HepG2 (cell line): ENCODE results near the gene PRKCI. TPM values are rescaled to one million over a fixed set of nuclear protein-coding genes. Genes with fewer than 3 reads are reported as not detected.

ENCODE experiments used
- EED ChIP-seq: sonication (generic); formaldehyde crosslinking; IDR thresholded peaks from 2 replicates; pipeline ENCODE4 v1.5.0; 2020; ENCODE audit warnings: mild to moderate bottlenecking, missing genetic modification reagents
- HOXD1 ChIP-seq: sonication (generic); formaldehyde crosslinking; IDR thresholded peaks from 2 replicates; pipeline ENCODE4 v1.5.0; 2020; ENCODE audit warnings: missing genetic modification reagents
- KAT8 ChIP-seq: IDR thresholded peaks from 2 replicates; pipeline ENCODE4 v1.6.1; 2016; ENCODE audit warnings: missing genetic modification reagents, missing compliant biosample characterization
- KDM2A ChIP-seq: sonication (generic); formaldehyde crosslinking; IDR thresholded peaks from 2 replicates; pipeline ENCODE4 v1.4.0; 2020; ENCODE audit warnings: low read depth, missing genetic modification reagents, borderline replicate concordance
- MLLT10 ChIP-seq: sonication (generic); formaldehyde crosslinking; IDR thresholded peaks from 2 replicates; pipeline ENCODE4 v1.4.0; 2020; ENCODE audit warnings: missing genetic modification reagents
- PHF8 ChIP-seq: sonication (generic); formaldehyde crosslinking; IDR thresholded peaks from 2 replicates; pipeline ENCODE4 v1.5.0; 2020; ENCODE audit warnings: missing genetic modification reagents
- TAF15 ChIP-seq: fragments of 200-400 bp; formaldehyde crosslinking; IDR thresholded peaks from one replicate; pipeline ENCODE4 v1.6.1; 2018; ENCODE audit warnings: mild to moderate bottlenecking, low read depth, low read length; ENCODE audit not compliant: poor library complexity, severe bottlenecking
- TBX3 ChIP-seq: fragments of 450-650 bp; IDR thresholded peaks from 2 replicates; pipeline ENCODE4 v1.6.1; 2017; ENCODE audit warnings: antibody characterized with exemption, mild to moderate bottlenecking, inconsistent platforms, borderline replicate concordance
- U2AF1 ChIP-seq: fragments of 200-400 bp; formaldehyde crosslinking; optimal IDR thresholded peaks from 2 replicates; pipeline ENCODE3; 2017; ENCODE audit warnings: mild to moderate bottlenecking, low read depth, low read length
- WIZ ChIP-seq: sonication (generic); formaldehyde crosslinking; IDR thresholded peaks from 2 replicates; pipeline ENCODE4 v1.5.1; 2020; ENCODE audit warnings: mild to moderate bottlenecking, missing genetic modification reagents
- ZNF264 ChIP-seq: sonication (generic); formaldehyde crosslinking; IDR thresholded peaks from 2 replicates; pipeline ENCODE4 v1.4.0; 2020; ENCODE audit warnings: missing genetic modification reagents
- ZNF382 ChIP-seq: sonication (generic); formaldehyde crosslinking; IDR thresholded peaks from 2 replicates; pipeline ENCODE4 v1.5.0; 2020; ENCODE audit warnings: missing genetic modification reagents, mild to moderate bottlenecking, borderline replicate concordance
- ZNF547 ChIP-seq: sonication (generic); formaldehyde crosslinking; IDR thresholded peaks from 2 replicates; pipeline ENCODE4 v1.5.1; 2020; ENCODE audit warnings: mild to moderate bottlenecking, missing genetic modification reagents
- ZNF556 ChIP-seq: sonication (generic); formaldehyde crosslinking; IDR thresholded peaks from 2 replicates; pipeline ENCODE4 v1.4.0; 2020; ENCODE audit warnings: mild to moderate bottlenecking, missing genetic modification reagents, borderline replicate concordance
- ZNF816 ChIP-seq: sonication (generic); formaldehyde crosslinking; IDR thresholded peaks from 2 replicates; pipeline ENCODE4 v1.8.0; 2022; ENCODE audit warnings: missing genetic modification reagents, mild to moderate bottlenecking, borderline replicate concordance
- polyA plus RNA-seq, 8 experiments: library from polyadenylated mRNA; depleted of rRNA in 3 of 8; stranded (reverse) in 7 of 8; unstranded in 1 of 8; fragments of >200 nt; fragmentation: Illumina TruSeq in 4 of 8; extraction: Trizol in 4 of 8; gene quantifications; 2 replicates each; pipeline versions ENCODE4 v1.2.1 to v1.2.3, GENCODE V29; 2011 to 2016; ENCODE audit warnings: low read depth in 4 of 8, missing spikeins in 1 of 8, mixed read lengths in 1 of 8; ENCODE audit not compliant: insufficient read depth in 1 of 8
- total RNA-seq, 5 experiments: library from RNA; depleted of rRNA; stranded (reverse); fragments of >200 nt; fragmentation: Illumina TruSeq; extraction: Trizol; gene quantifications; 2 replicates each; pipeline ENCODE4 v1.2.3, GENCODE V29; 2016; ENCODE audit warnings: low read depth in 1 of 5
- TF ChIP-seq, protein P1 (sequence below): sonication (generic); formaldehyde crosslinking; IDR thresholded peaks from 2 replicates; pipeline ENCODE4 v1.4.0; 2020; ENCODE audit warnings: missing genetic modification reagents
- TF ChIP-seq, protein P2 (sequence below): sonication (generic); formaldehyde crosslinking; IDR thresholded peaks from 2 replicates; pipeline ENCODE4 v1.4.0; 2020; ENCODE audit warnings: missing genetic modification reagents, mild to moderate bottlenecking, borderline replicate concordance
- TF ChIP-seq, protein P3 (sequence below): sonication (generic); formaldehyde crosslinking; IDR thresholded peaks from 2 replicates; pipeline ENCODE4 v1.5.0; 2020; ENCODE audit warnings: missing genetic modification reagents
- TF ChIP-seq, protein P4 (sequence below): IDR thresholded peaks from 2 replicates; pipeline ENCODE4 v1.6.1; 2016; ENCODE audit warnings: low read depth, borderline replicate concordance

Gene PRKCI
- total and polyA plus RNA-seq, 2 of the 13 experiments (the other 11 are each of a cell fraction or from before 2014, with no cell fraction given) = 17.2 to 30.4 TPM

- TF ChIP-seq, protein P1, sequence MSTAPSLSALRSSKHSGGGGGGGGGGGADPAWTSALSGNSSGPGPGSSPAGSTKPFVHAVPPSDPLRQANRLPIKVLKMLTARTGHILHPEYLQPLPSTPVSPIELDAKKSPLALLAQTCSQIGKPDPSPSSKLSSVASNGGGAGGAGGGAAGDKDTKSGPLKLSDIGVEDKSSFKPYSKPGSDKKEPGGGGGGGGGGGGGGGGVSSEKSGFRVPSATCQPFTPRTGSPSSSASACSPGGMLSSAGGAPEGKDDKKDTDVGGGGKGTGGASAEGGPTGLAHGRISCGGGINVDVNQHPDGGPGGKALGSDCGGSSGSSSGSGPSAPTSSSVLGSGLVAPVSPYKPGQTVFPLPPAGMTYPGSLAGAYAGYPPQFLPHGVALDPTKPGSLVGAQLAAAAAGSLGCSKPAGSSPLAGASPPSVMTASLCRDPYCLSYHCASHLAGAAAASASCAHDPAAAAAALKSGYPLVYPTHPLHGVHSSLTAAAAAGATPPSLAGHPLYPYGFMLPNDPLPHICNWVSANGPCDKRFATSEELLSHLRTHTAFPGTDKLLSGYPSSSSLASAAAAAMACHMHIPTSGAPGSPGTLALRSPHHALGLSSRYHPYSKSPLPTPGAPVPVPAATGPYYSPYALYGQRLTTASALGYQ (CRISPR knock-in tag) = no peak
- TF ChIP-seq MLLT10 (CRISPR knock-in tag) = no peak
- TF ChIP-seq, protein P2, sequence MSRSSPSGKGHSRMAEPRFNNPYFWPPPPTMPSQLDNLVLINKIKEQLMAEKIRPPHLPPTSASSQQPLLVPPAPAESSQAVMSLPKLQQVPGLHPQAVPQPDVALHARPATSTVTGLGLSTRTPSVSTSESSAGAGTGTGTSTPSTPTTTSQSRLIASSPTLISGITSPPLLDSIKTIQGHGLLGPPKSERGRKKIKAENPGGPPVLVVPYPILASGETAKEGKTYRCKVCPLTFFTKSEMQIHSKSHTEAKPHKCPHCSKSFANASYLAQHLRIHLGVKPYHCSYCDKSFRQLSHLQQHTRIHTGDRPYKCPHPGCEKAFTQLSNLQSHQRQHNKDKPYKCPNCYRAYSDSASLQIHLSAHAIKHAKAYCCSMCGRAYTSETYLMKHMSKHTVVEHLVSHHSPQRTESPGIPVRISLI (CRISPR knock-in tag) = no peak; the same call in 1 of the 2 replicates
- TF ChIP-seq WIZ = peak; percentile 61; the same call in 1 of the 2 replicates
- TF ChIP-seq ZNF382 (CRISPR knock-in tag) = no peak
- peak; percentile 77; the same call in 1 of the 2 replicates for TF ChIP-seq EED
- peak; percentile 59 for TF ChIP-seq KAT8
- peak; percentile 69; the same call in 1 of the 2 replicates for TF ChIP-seq ZNF547 (CRISPR knock-in tag)
- peak; percentile 6 for TF ChIP-seq U2AF1
- peak; percentile 65; the same call in 1 of the 2 replicates for TF ChIP-seq ZNF556 (CRISPR knock-in tag)
- peak; percentile 71 for TF ChIP-seq KDM2A (CRISPR knock-in tag)
- 0 out of 2 replicates have a peak, but pooled peaks have one; percentile 53 for TF ChIP-seq HOXD1 (CRISPR knock-in tag)
- 0 out of 2 replicates have a peak, but pooled peaks have one; percentile 39 for TF ChIP-seq ZNF264 (CRISPR knock-in tag)
- TF ChIP-seq TBX3 = peak; percentile 9; the same call in 1 of the 2 replicates
- TF ChIP-seq, protein P3, sequence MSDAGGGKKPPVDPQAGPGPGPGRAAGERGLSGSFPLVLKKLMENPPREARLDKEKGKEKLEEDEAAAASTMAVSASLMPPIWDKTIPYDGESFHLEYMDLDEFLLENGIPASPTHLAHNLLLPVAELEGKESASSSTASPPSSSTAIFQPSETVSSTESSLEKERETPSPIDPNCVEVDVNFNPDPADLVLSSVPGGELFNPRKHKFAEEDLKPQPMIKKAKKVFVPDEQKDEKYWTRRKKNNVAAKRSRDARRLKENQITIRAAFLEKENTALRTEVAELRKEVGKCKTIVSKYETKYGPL (CRISPR knock-in tag) = 0 out of 2 replicates have a peak, but pooled peaks have one; percentile 15
- peak; percentile 84 for TF ChIP-seq PHF8 (CRISPR knock-in tag)
- TF ChIP-seq TAF15 = peak; percentile 78
- TF ChIP-seq ZNF816 = peak; percentile 8; the same call in 1 of the 2 replicates
- TF ChIP-seq, protein P4, sequence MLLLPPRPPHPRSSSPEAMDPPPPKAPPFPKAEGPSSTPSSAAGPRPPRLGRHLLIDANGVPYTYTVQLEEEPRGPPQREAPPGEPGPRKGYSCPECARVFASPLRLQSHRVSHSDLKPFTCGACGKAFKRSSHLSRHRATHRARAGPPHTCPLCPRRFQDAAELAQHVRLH = peak; percentile 61; the same call in 1 of the 2 replicates
These were observed 41.0 kb upstream of the PRKCI start, which contains the start of gene PHC3 (continued) for GRCh38 chr3:170180908-170181885.
